Stimulated activated CD4-positive, alpha-beta T cell treated with anti-CD3 and anti-CD28 coated beads, Interleukin-2, amount 100 ng/mL, for 4 hours (primary cell): ENCODE measurements around the gene PHETA1.

ENCODE experiments used
- DNase-seq: peaks from one replicate; pipeline ENCODE4 v3.0.0-alpha.2; 2020; ENCODE audit warnings: low read depth

The PHETA1 gene

GRCh38 chr12:111368788-111369495 is at the start of gene PHETA1:
Gene PHETA1, minus strand, starts transcription at chr12:111369095. Its CDS starts 5,668 bp downstream, at chr12:111363427.
- peak; percentile 69 for DNase-seq

DNA sequence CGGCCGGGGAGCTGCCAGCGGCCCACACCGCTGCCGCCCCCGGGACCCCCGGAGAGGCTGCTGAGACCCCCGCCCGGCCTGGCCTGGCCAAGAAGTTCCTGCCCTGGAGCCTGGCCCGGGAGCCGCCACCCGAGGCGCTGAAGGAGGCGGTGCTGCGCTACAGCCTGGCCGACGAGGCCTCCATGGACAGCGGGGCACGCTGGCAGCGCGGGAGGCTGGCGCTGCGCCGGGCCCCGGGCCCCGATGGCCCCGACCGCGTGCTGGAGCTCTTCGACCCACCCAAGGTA is 49.6 kb upstream of the PHETA1 start:
- DNase-seq = no peak

DNA sequence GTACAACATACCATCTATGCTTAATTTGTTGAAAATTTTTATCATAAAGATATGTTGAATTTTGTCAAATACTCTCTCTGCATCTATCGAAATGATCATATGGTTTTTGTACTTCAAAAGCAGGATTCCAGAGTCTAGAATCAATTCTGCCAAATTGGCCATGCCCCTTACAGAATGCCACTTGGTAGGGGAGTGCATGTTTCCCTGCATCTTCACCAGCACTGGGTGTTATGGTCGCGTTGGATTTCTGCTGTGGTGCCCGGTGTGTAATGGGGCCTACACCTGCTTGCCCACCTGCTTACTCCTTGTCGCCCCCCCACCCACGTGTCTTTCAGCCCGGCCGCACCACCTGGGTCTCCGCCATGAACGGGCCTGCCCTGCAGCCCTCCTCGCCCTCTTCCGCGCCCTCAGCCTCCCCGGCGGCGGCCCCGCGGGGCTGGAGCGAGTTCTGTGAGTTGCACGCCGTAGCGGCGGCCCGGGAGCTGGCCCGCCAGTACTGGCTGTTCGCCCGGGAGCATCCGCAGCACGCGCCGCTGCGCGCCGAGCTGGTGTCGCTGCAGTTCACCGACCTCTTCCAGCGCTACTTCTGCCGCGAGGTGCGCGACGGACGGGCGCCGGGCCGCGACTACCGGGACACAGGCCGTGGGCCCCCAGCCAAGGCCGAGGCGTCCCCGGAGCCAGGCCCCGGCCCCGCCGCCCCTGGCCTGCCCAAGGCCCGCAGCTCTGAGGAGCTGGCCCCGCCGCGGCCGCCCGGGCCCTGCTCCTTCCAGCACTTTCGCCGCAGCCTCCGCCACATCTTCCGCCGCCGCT is 49.1 kb upstream of the PHETA1 start:
- no peak for DNase-seq

- DNase-seq = no peak
Measured at GRCh38 chr12:111417290-111417689, 48.4 kb upstream of the PHETA1 start.

DNA sequence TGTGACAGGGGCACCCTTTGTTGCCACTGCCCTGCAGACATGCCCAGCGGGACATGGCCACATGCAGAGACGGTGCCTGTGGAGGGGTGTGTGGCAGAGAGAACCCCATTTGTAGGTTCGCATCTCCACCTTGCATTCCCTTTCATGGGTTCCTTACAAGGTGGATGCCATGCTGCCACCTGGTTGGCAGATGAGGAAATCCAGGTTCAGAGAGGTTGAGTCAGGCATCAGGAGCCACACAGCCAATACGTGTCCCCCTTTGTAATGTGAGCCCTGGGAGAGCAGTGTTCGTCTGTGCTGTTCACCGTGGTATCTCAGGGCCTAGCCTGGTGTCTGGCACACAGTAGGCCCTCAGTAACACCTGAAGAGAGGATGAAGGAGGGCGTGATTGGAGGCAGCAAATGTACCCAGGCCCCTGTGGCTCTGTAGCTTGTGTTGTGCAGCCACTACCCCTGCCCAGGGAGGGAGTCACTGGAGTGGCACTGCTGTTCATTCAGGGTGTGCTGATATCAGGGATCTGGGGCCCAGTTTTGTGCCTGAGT is 45.9 kb upstream of the PHETA1 start:
- DNase-seq = no peak

DNA sequence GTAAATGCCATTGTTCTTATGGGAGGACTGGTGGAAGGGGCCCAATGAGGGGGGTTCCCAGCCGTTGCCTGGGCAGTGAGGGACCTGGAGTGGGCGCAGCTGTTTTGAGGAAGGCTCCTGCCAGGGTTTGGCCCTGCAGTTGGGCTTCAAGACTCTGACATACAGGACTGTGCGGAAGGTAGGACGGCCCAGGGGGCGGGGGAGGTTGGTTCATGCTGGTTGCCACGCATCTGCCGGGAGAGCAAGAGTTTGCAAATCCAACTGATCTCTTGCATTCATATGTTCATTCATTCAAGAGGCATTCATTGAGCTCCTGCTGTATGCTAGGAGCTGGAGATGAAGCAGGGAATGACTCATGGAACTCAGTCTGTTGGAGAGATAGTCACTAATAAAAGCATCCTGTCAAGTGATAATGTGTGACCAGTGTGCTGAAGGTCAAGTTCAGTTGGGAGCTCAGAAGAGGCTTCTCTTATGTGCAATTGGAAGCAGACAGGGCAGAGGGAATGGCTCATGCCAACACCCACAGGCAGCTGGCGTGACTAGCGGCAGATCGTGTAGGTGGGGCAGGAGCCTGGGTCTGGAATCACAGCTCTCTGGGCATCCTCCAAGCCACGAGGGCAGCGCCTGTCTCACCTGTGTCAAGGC is 44.7 kb upstream of the PHETA1 start:
- no peak for DNase-seq

DNA sequence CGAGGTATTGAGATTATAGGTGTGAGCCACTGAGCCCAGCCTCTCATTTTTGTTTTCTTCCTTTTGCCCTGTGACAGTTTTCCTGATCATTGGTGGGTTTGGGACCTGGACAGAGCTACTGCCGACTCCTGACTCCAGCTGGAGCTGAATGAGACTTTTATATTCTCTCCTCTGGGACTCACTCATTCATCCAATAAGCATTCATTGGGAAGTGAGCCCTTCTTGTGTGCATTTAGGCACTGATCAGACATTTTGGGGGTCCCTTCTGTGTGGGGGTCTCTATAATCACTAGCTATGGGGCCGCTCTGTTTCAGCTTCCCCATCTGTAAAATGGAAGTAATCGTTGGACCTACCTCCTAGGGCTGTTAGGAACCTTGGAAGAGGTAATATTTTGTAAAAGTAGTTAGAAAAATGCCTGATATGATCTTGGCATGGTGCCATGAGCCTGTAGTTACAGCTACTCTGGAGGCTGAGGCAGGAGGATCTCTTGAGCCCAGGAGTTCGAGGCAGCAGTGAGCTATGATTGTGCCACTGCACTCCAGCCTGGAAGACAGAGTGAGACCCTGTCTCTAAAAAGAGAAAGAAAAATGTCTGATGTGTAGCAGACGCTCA is 44.0 kb upstream of the PHETA1 start:
- no peak for DNase-seq

- no peak for DNase-seq
Measured at GRCh38 chr12:111412007-111412829, 43.3 kb upstream of the PHETA1 start.

DNA sequence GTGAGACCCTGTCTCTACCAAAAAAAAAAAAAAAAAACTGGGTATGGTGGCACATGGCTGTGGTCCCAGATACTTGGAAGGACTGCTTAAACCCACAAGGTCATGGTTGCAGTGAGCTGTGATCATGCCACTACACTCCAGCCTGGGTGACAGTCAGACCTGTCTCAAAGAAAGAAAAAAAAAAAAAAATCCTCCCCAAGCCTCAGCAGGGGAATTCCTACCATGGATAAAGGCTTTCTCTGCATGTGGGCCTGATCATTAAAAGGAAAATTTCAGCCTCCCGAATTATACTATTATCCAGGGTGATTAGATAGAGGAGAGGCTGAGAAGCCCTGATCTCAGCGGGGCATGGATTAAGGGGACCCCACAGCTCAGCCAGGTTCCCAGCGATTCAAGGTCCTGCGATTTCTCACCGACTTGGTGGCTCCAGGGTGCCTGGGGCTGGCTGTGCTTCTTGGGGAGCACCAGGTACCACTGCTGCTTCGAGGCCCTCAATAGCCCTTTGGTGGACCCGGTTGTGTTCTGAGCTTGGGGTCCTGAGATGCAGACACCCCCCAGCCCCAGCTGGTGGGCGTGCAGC is 42.4 kb upstream of the PHETA1 start:
- DNase-seq = no peak

- no peak for DNase-seq
Measured at GRCh38 chr12:111410431-111411184, 41.7 kb upstream of the PHETA1 start.

GRCh38 chr12:111409780-111410430 is 41.0 kb upstream of the PHETA1 start:
- no peak for DNase-seq

- no peak for DNase-seq
Measured at GRCh38 chr12:111409403-111409779, 40.5 kb upstream of the PHETA1 start.

GRCh38 chr12:111408686-111409402 is 39.9 kb upstream of the PHETA1 start:
- DNase-seq = no peak

DNA sequence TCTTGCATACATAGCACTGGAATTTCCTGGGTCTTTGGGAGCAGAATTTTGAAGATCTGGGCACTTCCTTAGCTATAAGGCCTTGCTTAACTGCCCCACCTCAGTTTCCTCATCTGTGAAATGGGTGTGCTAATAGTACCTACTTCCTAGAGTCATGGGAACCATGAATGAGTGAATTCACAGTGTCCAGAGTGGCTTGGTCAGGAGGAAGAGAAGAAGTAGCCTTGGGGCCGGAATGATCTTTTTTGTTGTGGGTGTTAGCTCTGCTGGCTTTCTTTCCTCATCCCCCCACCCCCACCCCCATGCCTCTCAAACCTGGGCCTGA is 39.2 kb upstream of the PHETA1 start:
- DNase-seq = no peak

DNA sequence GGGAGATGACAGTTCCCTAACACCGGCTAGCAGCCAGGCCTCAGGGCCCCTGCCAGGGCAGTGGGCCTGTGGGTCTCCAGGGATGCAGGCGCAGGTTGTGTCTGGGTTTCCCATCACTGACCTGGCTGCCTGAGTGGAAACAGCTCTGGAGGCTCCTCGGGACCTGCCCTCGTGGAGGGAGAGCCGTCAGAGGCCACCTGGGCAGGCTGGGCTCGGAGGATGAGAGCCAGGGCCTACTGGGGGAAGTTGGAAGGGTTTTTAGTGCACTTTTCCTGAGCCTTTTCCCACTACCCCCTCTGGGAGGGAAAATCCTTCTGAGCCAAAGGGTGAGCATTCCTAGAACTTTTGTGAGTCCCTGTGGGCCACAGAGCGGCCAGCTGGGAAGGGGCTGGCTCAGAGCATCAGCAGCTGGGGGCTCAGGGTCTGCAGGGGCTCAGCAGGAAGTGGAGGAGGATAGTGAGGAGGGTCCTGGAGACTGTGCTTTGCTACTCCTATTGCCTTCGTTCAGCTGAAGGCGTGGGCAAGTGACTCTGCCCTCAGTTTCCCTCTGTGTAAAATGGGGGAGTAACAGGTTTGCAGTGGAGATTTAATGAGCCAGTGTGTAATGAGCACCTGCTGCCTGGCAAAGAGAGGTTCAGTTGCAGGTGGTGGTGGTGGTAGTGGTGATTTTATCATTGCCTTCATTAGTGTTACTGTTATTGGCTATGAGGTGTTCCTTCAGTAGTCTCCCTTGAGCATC is 38.7 kb upstream of the PHETA1 start:
- DNase-seq = no peak

DNA sequence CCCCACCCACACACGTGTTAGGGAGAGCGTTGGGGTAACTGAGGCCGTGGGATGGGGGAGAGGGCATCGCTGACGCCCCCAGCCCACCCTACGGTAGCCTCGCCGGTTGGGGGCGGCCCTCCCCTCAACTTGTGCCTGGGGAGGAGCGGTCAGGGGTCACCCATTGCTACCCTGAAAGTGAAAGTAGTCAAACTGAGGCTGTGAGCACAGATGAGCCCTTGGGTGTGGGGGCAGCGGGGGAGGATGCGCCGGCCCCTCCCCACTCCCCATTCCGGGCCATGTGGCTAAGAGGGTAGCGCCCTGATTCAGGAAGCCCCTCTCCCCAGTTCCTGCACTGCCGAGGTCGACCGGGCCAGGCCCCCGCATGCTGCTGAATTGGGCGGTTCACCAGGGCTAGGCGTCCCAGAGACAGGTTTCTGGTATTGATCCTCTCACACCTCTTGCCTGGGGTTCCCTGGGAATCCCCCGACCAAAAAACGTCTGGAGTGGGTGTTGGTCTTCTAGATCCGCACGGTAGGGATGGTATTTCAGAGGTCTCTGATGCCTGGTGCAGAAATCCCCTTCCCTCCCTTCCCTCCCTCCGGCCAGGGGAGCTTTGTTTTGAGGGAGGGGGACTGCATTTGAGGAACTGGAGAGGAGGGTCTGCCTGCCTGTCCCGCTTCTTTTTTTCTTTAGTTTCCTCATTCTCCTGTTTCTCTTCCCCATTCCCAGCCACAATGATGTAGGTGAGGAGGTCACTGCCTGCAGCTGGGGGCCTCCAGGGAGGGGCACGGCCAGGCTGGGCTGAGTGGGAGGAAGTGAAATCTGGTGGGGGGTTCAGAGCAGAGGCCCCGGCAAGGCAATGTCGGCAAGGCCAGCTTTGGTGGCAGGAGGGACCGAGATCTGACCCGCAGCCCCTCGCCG is 37.8 kb upstream of the PHETA1 start:
- peak; percentile 53 for DNase-seq

DNA sequence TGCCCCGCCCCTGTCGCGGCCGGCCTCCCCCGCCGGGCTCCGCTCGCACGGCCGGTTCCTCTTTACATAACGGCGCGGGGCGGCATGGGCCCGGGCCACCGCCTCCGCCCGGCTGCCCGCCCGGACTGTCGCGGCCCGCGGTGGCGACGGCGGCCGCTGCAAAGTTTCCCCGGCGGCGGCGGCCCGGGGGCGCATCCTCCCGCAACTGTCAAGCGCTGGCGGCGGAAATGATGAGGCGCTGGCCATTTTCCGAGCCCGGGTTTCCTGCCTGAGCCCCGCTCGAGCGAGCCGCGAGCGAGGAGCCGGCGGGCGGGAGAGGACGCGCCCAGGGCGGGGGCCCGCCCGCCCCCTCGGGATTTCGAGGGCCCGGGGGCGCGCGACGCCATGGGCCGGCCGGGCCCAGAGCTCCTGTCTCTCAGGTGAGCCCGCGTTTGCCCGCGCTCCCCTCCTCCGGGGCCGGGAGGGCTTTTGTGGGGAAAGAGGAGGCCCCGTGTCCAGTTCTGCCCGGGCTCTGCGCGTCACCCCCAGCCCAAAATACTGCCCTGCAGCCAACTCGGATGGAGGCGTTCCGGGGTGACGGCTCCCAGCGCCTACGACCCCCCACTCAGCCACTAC is 37.1 kb upstream of the PHETA1 start, which contains the start of gene SH2B3:
Gene SH2B3 (plus strand): TSS at position 65 of the 615 bp plus-strand sequence. CDS start 12,223 bp downstream, outside the sequence.
- DNase-seq = peak; percentile 65
